Measurements from ENCODE around the gene LOXL1.

Gene LOXL1

DNA sequence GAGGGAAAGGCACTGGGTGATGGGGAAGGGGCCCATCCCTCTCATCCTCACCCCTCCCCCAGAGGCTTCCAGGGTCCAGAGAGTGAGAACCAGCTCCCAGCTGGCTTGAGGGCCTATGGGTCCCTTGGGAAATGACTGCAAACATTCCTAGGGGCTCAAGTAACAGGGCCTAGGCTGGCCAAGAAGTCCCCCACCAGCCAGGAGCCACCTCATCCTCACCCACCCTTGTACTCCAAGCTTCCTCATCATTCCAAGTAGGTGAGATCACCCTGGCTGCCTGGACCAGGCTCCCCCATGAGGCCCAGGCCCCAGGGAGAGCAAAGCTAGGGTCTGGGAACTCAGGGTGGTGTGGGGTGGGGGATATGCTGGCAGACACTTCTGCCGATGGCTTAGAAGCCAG lies 14.8 kb downstream of the LOXL1 start:
- no peak for DNase-seq

DNA sequence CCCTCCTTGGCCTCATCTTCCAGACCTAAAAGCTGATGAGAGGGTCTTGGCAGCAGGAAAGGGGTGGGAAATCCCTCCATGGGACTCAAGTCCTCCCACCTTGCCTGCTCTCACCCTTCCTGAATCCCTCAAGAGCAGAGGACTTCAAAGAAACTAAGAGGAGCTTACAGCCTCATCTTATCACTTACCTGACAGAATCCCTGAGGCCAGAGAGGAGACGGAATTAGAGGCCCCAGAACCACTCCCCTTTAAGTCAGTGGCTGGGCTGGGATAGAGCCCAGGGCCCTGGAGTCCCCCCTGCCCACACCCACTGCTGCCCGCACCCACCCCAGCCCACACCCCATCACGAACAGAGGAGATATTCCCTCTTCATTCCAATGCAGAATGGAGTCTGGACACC lies 15.2 kb downstream of the LOXL1 start:
- DNase-seq: no peak

DNA sequence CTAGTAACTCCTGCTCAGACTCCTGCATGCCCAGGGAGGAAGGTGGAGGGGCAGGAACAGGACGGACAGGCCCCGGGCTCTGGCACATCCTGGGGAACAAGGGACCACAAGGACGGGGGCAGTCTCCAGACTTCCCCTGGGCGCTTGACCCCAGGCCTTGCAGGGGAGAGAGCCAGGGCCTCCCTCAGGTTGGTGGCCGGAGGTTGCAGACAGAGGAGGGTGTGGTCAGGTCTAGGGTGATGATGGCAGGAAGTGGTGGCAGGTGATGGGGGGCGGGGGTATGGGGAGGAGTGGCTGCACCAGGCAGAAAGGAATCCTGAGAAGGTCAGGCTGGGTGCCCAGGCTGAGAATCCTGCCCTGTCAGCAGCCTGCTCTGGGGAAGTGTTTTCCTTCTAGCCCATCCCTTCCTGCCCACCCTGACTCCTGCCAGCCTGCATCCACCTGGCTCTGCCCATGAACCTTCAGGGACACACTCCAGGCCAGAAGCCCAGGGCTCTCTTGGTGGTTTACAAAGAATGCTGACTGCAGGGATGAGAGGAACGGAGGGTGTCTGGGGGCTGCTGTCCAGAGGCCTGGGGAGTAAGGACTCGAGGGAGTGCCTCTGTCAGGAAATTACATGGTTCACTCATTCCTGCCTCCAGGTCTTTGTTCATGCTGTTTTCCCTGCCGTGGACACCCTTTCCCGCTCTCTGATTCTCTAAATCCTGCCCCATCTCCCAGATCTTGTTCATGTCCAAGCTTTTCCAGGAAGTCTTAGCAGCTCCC lies 15.8 kb downstream of the LOXL1 start:
- no peak for DNase-seq

DNA sequence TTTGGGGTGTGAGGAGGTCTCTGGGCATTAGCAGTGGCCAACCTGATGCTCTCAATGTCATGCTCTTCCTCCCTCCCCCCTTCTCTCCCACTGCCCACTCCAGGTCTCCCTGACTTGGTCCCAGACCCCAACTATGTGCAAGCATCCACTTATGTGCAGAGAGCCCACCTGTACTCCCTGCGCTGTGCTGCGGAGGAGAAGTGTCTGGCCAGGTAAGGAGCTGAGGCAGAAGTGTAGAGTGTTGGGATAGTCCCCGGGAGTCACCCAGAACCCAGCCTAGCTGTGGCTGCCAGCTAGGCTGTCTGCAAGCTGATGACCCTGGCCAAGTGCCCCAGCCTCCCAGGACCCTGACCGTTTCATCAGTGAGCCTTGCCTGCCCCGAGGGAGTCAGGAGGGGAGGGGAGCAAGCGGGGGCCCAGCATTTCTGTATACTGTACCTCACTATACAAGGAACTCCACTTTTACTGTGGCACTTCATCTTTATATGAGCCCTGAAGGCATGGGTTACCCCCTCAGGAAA lies 16.5 kb downstream of the LOXL1 start:
- DNase-seq: no peak

DNA sequence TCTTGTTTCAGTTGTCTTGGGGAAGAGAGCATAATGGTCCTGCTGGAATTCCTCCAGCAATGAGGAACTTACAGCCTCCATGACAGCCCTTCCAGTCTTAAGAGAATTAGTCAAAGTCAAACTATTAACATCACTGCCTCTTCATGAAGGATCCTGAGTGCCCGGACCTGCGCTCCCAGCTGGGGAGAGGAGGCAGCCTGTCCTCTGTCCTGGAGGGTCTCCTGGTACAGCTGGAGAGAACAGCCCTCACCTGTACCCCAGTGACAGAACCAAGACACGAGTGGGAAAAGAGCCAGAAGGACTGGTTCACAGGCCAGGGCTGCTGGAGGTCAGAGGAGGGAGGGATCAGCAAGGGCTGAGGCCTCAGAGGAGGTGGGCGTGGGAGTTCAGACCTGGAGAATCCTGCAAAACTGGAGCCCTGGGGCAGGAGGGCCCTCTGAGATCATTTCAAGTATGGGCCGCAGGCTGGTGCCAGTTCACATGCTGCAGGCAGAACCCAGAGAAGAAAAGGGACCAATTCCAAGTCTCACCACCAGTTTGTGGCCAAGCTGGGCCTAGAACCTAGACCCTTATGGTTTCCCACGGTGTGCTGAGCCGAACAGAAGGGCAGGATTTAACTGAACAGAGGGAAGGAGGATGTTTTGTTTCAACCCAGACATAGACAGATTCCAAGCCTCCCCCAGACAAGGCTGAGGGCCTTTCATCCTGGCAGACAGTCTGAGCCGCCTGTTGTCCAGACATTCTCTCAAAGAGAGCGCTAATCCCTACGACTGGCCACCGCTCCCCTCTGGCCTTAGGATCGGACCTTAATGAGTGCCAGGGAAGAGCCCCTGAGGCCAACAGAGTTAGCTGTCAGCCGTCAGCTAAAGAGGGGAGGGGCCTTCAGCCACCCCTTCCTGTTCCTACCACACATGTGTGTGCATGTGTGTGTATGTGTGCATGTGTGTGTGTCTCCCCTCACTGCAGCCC lies 18.2 kb downstream of the LOXL1 start:
- DNase-seq: no peak

DNA sequence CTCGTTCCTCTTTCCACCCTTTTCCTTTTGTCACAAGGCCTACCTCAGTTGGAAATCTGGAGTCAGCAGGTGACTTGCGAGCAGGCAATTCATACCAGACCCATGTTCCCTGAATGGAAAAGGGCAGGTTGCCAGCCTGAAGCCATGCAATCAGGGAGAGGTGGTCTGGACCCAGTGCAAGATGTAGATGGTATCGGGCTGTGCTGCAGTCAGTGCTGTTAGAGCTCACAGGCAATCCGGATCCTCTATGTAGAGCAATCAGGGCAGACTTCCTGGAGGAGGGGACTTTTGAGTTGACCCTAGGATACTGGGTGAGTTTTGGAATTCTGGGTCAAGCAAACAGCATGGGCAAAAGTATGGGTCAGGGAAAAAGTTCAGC lies 18.9 kb downstream of the LOXL1 start:
- no peak for DNase-seq

DNA sequence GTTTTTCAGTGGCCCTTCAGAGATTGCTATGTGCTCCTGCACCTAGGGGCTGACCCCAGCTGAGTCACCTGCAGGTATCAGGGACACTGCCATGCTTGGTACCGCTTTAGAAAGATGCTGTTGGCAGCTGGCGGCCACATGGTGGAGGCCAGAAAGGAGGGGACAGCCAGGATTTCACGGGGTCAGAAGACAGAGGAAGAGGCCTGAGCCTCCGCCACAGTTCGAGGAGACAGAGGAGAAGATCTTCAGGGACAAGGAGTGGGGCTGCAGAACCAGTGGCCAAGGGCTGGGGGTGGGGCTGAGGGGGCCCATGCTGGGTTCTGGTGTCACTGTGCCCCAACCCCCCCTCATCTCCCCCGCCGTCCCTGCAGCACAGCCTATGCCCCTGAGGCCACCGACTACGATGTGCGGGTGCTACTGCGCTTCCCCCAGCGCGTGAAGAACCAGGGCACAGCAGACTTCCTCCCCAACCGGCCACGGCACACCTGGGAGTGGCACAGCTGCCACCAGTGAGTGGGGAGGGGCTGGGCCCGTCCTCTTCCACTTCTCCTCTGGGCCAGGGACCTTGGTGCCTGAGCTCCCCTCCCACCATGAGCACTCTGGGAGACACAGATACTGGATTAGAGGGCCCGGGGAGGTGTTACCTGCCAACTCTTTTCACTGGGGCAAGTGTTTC lies 19.9 kb downstream of the LOXL1 start:
- no peak for DNase-seq

DNA sequence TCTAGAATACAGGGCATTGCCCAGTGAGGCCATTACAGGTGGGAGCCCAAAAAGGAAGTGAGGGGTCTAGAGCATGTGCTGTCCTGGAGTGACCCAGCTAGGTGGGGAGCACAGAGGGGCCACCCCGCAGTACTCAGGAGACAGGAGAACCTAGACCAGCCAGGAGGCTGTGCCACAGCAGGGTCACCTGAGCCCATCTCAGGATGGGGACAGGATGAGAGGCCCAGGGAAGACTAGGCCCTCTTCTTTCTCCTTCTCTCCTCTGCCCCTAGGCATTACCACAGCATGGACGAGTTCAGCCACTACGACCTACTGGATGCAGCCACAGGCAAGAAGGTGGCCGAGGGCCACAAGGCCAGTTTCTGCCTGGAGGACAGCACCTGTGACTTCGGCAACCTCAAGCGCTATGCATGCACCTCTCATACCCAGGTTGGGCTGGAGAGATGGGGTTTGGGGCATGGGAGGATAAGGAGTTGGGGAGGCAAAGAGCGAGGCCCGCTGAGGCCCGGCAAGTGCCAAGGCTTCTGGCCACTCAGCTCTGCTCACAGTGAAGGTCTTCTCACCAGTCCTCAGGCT lies 20.6 kb downstream of the LOXL1 start:
- no peak for DNase-seq

DNA sequence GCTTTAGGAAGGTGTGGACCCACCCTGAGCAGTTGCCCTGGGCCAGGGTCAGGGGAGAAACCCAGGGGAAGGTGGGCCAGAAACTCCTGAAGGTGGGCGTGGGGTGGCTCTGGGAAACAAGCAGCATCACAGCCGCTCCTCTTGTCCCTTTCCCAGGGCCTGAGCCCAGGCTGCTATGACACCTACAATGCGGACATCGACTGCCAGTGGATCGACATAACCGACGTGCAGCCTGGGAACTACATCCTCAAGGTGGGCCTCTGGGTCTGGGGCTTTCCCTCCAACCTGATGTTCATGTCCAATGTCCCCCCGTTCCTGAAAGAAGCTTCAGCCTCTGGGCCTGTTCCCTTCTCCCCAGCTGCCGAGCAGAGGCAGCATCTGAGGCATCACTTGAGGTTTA lies 21.4 kb downstream of the LOXL1 start:
- no peak for DNase-seq

DNA sequence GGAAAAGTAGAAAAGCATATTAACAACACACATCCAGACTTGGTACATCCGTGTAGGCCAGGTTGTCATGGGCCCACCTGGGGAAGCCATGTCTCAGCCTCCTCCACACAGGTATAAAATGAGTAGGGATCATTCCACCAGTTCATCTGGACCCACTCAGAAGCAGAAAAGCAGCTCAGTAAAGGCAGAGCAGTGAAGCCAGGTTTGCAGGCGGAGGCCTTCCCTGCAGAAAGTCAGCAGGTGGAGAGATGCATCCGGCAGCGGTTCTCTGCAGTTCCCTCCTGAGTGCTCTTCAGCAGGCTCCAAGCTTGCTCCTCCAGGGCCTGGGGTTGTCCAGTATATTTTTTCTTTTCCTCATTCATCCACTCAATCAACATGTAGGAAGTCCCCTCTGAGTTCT lies 22.1 kb downstream of the LOXL1 start:
- no peak for DNase-seq

DNA sequence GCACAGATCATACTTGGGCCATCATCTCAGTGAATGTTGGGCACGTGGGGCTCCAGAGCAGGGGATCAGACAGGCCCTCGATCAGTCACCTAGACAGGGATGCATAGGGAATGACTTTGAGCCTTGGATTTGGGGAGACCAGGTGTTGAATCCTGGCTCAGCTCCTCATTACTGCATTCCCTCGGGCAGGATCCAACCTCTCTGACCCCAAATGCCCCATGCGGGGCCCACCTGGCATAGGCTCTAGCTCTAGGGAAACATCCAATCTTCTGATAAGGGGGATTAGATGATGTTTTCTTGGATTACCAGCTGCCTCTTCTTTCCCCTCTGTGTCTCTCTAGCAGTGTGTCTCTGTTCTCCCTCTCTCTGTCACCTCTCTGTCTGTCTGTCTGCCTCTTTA lies 22.7 kb downstream of the LOXL1 start:
- DNase-seq: no peak

DNA sequence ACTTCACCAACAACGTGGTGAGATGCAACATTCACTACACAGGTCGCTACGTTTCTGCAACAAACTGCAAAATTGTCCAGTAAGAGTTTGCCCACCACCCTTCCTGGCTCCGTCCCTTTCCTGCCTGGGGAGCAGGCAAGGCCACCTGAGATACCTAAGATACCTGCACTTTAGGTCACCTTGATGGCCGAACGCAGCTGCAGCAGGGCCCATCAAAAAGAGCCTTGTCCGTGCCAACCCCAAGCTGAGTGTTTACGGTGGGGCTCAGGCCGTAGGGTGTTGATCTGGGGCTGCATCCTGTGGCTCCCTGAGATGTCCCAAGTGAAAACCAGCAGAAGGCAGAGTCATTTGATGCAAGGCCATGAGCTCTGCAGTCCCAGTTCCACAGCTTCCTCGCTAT lies 23.2 kb downstream of the LOXL1 start:
- no peak for DNase-seq

DNA sequence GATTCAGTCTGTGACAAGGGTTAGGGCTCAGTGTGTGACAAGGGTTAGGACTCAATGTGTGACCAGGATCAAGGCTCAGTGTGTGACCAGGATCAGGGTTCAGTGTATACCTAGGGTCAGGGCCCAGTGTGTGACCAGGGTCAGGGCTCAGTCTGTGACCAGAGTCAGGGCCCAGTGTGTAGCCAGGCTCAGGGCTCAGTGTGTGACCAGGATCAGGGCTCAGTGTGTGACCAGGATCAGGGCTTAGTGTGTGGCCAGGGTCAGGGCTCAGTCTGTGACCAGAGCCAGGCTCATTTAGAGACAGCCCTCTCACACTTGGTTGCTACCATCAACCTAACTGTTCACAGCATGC lies 24.2 kb downstream of the LOXL1 start:
- no peak for DNase-seq

DNA sequence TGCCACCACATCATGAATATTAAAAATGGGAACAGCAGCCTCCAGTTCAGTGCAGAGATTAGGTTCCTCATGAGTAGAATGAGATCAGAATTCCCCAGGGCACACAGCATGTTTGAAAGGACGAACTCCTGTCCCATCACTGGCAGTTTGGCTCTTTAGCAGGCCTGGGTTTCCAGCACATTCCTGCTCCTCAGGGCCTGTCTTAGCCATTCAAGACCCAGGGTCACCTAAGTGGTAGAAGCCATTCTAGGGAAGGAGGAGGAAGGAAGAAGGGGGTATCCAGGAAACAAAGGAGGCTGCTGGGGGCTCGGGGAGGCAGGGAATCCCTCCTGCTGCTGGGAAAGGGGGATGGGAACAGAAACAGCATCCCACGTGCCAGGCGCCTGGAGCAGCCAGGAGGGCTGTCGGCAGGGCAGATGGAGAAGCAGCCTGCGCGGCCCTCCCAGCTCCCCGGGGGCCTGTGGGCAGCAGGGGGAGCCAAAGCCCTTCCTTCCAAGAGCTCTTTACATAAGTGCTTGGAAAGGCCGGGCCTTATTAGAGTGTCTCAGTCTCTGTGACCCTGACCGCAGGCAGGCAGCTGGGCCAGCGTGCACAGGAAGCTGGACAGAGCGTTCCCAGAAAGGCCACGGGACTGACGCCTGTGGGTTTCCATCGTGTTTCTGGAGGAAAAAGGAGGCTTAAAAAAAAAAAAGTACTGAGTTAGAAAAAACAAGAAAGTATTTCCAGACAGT lies 24.7 kb downstream of the LOXL1 start:
- peak in 1 of 2 experiments; percentile 51 for DNase-seq

DNA sequence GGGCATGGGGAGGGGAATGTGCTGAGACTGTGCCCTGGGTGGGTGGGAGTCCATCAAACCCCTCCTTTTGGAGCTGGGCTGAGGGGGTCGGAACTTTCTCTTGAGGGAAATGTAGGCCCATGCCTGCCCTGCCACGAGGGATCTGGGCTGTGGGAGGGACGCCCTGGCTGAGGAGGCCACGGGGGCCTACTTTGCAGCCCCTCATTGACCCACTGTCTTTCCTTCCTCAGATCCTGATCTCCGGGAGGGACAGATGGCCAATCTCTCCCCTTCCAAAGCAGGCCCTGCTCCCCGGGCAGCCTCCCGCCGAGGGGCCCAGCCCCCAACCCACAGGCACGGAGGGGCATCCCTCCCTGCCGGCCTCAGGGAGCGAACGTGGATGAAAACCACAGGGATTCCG lies 25.3 kb downstream of the LOXL1 start:
- no peak for DNase-seq

DNA sequence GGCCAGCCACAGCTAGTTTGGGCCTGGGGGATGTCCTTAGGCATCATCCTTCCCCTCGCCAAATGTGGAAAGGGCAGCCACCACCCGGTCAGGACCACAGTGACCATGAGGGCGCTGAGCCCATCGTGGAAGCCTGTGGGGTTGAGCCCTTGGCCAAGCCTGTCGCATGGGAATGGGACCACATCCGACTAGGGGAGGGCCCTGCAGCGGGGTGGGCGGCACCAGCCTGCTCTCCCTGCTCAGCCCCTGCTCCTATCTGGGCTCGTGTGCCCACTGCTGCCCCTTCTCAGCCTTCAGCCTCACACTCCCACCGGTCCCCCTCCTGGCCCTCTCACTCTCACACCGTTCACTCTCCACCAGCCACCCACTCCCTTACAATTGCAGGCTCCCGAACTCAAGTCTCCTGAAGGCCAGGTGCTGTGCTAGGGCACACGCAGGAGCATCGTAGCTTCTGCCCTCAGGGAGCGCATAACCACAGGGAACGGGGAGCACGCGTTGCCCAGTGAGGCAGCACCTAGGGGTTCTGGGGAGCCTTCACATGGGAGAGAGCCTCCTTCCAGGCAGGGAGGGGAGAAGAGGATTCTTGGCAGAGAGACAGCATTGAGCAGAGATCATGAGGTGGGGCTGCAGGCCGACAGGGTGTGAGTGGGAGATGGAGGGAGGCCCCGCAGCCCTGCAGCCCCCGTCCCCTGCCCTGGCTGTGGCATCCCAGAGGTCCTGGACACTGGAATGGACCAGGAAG lies 26.1 kb downstream of the LOXL1 start:
- DNase-seq: no peak

DNA sequence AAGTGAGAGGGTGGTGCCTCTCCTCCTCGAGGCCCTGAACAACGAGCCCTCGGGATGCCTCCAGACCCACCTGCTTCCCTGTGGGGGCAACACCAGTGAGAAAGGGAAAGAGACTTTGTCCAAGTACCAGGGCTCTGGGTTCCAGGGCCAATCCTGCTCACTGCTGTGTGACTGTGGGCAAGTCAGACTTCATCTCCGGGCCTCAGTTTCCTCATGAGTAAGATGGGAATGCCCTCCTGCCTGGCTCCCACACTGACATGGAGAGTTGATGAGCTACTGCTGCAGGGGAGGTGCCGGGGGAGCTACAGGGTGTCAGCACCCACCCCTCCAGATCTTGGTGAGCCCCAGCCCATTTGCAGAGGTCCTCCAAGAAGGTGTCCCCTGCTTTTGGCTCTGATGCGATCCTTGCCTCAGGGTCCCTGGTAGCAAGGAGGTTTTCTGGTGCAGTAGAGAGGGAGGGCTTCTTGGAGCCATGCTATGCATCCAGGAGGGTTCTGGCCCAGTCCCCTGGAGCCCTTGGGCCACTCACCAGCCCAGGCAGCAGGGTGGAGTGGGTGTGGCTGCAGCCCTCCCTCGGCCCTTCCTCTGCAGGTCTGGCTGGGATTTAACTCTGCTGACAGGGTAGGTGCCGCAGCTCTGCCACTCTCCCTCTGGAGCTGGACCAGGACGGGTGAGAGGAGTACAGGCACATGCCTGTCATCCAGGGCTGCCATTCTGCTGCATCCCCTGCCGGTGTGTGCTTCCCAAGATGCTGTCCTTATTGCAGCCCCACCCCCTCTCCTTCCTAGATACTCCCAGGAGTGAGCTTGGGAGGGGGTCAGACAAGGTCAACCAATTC lies 26.9 kb downstream of the LOXL1 start:
- DNase-seq: no peak

DNA sequence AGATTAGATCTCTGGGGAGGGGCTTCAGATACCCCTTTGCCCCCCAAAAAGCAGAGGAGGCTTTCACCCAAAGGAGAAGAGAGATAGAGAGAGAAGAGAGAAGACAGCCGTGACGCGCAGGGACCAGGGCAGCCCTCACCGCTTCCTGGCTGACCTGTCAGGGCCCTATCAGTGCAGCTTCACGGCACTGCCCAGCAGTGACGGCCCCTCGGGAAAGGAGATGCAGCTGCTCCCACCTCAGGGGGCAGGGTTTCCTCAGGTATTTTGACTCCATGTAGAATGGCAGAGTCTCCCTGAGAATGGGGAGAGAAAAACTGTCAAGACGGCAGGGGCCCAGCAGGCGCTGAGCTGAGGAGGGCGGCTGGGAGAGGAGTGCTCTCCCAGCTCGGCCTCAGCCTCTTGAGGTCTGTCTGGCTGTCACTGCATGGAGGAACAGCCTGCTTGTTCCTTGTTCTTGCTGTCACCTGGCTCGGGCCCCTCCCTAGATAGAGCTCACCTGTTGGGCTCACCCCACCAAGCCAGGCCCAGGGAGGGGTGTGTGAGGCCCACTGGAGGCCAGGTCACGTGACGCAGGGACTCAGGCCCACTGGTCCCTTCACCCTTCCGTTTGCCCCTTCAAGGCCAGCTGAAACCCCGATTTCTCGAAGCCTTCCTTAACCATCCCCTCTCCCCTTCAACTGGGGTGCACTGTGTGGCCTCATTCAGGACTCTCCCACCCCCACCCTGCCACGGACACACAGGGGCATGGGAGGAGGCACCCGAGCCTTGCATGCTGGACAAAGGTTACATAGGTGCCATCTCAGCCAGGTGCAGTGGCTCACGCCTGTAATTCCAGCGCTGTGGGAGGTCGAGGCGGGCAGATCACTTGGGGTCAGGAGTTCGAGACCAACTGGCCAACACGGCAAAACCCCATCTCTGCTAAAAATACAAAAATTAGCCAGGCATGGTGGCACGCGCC lies 28.2 kb downstream of the LOXL1 start:
- no peak for DNase-seq

DNA sequence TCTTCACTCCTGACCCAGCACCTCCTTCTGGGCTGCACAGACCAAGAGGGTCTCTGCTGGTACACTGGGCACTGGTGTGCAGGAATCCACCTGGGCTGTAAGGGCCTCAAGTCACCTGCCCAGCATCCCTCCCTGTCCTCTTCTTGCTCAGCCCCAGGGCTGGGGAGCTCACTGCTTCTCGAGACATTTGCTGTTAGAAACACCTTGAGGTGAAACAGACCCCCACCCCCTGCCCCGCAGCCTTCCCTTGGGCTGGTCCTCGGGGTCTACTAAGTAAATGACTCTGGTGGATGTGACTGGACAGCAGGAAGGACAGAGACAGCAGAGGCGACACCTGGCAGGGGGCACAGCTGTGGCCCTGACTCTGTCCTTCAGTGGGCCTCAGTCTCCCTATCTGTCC lies 29.1 kb downstream of the LOXL1 start:
- DNase-seq: no peak

All from cerebellar nuclear complex (tissue), 1 donor.